GM13976 (cell line): ENCODE results near the gene ADIPOR1.

ENCODE experiments used
- DNase-seq: peaks from one replicate; pipeline ENCODE4 v3.0.0; 2012; ENCODE audit warnings: low spot score
- in situ Hi-C: fragments of 300-500 bp; cut with MboI; formaldehyde crosslinking; loops from one replicate; pipeline ENCODE4 v1.12.0; 2022; ENCODE audit warnings: low sequenced_read_pairs, mixed read lengths, inconsistent platforms; ENCODE audit not compliant: unreplicated experiment
- TF ChIP-seq, protein P1 (sequence below): IDR thresholded peaks from 2 replicates; pipeline ENCODE4 v1.5.1; 2012; ENCODE audit warnings: borderline replicate concordance, mild to moderate bottlenecking; ENCODE audit not compliant: insufficient read depth; ENCODE audit errors: extremely low read depth, missing control alignments, control extremely low read depth

ADIPOR1 gene

DNA sequence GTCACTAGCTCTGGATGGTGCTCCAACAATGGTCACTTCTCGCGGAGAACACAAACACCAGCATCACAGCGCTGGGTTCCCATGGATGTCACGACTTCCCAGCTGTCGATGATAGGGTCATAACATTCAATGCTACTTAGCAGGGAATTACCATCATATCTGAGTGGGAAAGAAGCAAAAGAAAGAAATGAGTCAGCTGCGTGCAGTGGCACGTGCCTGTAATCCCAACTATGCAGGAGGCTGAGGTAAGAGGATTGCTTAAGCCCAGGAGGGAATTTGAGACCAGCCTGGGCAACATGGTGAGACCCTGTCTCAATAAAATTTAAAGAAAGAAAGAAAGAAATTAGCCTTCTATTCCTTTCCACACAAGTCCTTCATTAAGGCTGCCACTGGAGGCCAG is 65.6 kb downstream of the ADIPOR1 start:
- in situ Hi-C loops: no loop called here
- DNase-seq: no peak
- TF ChIP-seq, protein P1, sequence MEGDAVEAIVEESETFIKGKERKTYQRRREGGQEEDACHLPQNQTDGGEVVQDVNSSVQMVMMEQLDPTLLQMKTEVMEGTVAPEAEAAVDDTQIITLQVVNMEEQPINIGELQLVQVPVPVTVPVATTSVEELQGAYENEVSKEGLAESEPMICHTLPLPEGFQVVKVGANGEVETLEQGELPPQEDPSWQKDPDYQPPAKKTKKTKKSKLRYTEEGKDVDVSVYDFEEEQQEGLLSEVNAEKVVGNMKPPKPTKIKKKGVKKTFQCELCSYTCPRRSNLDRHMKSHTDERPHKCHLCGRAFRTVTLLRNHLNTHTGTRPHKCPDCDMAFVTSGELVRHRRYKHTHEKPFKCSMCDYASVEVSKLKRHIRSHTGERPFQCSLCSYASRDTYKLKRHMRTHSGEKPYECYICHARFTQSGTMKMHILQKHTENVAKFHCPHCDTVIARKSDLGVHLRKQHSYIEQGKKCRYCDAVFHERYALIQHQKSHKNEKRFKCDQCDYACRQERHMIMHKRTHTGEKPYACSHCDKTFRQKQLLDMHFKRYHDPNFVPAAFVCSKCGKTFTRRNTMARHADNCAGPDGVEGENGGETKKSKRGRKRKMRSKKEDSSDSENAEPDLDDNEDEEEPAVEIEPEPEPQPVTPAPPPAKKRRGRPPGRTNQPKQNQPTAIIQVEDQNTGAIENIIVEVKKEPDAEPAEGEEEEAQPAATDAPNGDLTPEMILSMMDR: no peak
